ENCODE data around the gene C2orf72. TPM values are rescaled to one million over a fixed set of nuclear protein-coding genes. Genes with fewer than 3 reads are reported as not detected.
A peak's percentile ranks its signal among the peaks of the same experiment; 100 is the strongest.

The C2orf72 gene
- total and polyA plus RNA-seq, 2 of the 13 experiments (the other 11 are each of a cell fraction or from before 2014, with no cell fraction given) = 147 to 203 TPM

- 0 out of 2 replicates have a peak, but pooled peaks have one; percentile 55 for TF ChIP-seq ESRRA (CRISPR knock-in tag; IDR thresholded peaks at IDR 0.05; ENCODE audit: low read depth)
- TF ChIP-seq ZNF75D (CRISPR knock-in tag; IDR thresholded peaks at IDR 0.05; ENCODE audit: borderline replicate concordance) = no peak
- no peak for TF ChIP-seq ZNF547 (CRISPR knock-in tag; IDR thresholded peaks at IDR 0.05)
- TF ChIP-seq ZNF615 (CRISPR knock-in tag; IDR thresholded peaks at IDR 0.05; ENCODE audit: borderline replicate concordance) = no peak; the same call in 1 of the 2 replicates
- TF ChIP-seq POLR2AphosphoS2 (IDR thresholded peaks at IDR 0.05; ENCODE audit: low read depth, low read length) = no peak
- no peak for TF ChIP-seq ZBTB14 (CRISPR knock-in tag; IDR thresholded peaks at IDR 0.05)
- 0 out of 2 replicates have a peak, but pooled peaks have one; percentile 9 for TF ChIP-seq ZNF350 (CRISPR knock-in tag; IDR thresholded peaks at IDR 0.05; ENCODE audit: borderline replicate concordance, low read depth)
- TF ChIP-seq ZEB1 (IDR thresholded peaks at IDR 0.05; ENCODE audit: insufficient replicate concordance, low read depth) = no peak
- TF ChIP-seq SOX5 (CRISPR knock-in tag; IDR thresholded peaks at IDR 0.05; ENCODE audit: borderline replicate concordance) = peak; percentile 63; the same call in 1 of the 2 replicates
- no peak for TF ChIP-seq ZNF589 (CRISPR knock-in tag; conservative IDR thresholded peaks at IDR 0.05)
- TF ChIP-seq ZNF543 (CRISPR knock-in tag; IDR thresholded peaks at IDR 0.05) = peak; percentile 75
- no peak for TF ChIP-seq MAFK (conservative IDR thresholded peaks at IDR 0.05 in 1 of 2, IDR thresholded peaks at IDR 0.05 in 1 of 2; ENCODE audit: low read length in 2 of 2)
- TF ChIP-seq CHD2 (IDR thresholded peaks at IDR 0.05; ENCODE audit: low read depth, low read length) = no peak
- peak; percentile 73 for TF ChIP-seq HDAC1 (CRISPR knock-in tag; IDR thresholded peaks at IDR 0.05)
- TF ChIP-seq HIC2 (CRISPR knock-in tag; IDR thresholded peaks at IDR 0.05; ENCODE audit: low read depth) = 0 out of 2 replicates have a peak, but pooled peaks have one; percentile 28
- TF ChIP-seq HDAC6 (IDR thresholded peaks at IDR 0.05; ENCODE audit: low read depth, low read length) = no peak
- TF ChIP-seq ZNF124 (CRISPR knock-in tag; IDR thresholded peaks at IDR 0.05) = no peak
- no peak for TF ChIP-seq SRF (IDR thresholded peaks at IDR 0.05; ENCODE audit: low read depth, low read length)
- TF ChIP-seq FOXJ3 (CRISPR knock-in tag; IDR thresholded peaks at IDR 0.05; ENCODE audit: borderline replicate concordance) = no peak
- no peak for TF ChIP-seq ZNF20 (CRISPR knock-in tag; IDR thresholded peaks at IDR 0.05)
- no peak for TF ChIP-seq RARG (CRISPR knock-in tag; IDR thresholded peaks at IDR 0.05; ENCODE audit: low read depth)
- 0 out of 2 replicates have a peak, but pooled peaks have one; percentile 17 for TF ChIP-seq DMAP1 (CRISPR knock-in tag; IDR thresholded peaks at IDR 0.05)
- no peak for TF ChIP-seq ZNF513 (CRISPR knock-in tag; conservative IDR thresholded peaks at IDR 0.05)
- TF ChIP-seq, protein P1, sequence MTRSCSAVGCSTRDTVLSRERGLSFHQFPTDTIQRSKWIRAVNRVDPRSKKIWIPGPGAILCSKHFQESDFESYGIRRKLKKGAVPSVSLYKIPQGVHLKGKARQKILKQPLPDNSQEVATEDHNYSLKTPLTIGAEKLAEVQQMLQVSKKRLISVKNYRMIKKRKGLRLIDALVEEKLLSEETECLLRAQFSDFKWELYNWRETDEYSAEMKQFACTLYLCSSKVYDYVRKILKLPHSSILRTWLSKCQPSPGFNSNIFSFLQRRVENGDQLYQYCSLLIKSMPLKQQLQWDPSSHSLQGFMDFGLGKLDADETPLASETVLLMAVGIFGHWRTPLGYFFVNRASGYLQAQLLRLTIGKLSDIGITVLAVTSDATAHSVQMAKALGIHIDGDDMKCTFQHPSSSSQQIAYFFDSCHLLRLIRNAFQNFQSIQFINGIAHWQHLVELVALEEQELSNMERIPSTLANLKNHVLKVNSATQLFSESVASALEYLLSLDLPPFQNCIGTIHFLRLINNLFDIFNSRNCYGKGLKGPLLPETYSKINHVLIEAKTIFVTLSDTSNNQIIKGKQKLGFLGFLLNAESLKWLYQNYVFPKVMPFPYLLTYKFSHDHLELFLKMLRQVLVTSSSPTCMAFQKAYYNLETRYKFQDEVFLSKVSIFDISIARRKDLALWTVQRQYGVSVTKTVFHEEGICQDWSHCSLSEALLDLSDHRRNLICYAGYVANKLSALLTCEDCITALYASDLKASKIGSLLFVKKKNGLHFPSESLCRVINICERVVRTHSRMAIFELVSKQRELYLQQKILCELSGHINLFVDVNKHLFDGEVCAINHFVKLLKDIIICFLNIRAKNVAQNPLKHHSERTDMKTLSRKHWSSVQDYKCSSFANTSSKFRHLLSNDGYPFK (CRISPR knock-in tag; IDR thresholded peaks at IDR 0.05; ENCODE audit: borderline replicate concordance) = no peak
Observed at GRCh38 chr2:231039821-231040364, 2.6 kb downstream of the C2orf72 start (continued).

All from HepG2 (cell line).